B cell (primary cell): Measurements from ENCODE around the gene CASP2. TPM values are rescaled to one million over a fixed set of nuclear protein-coding genes. Genes with fewer than 3 reads are reported as not detected.

Experiments
- ATAC-seq: fragments of 200-7000 bp; cut with Tn5 transposase; one replicate; pipeline ENCODE4 v1.10.0; 2021; ENCODE audit warnings: low read depth, mild to moderate bottlenecking, moderate number of reproducible peaks, moderate library complexity
- CTCF ChIA-PET: fragments of 350-600 bp; sonication (Branson Sonifier 250); formaldehyde crosslinking; loops from one replicate; lab custom pipeline; 2021; ENCODE audit warnings: antibody characterized with exemption, inconsistent platforms; lab: Charles Lee
- POLR2A ChIA-PET: fragments of 350-600 bp; sonication (Branson Sonifier 250); formaldehyde crosslinking; loops from one replicate; lab custom pipeline; 2021; ENCODE audit warnings: antibody characterized with exemption; lab: Charles Lee
- DNase-seq: peaks from one replicate; pipeline ENCODE4 v3.0.0; 2013
- H2AFZ ChIP-seq: 2 replicates; pipeline ENCODE4 v1.6.1; 2012; ENCODE audit warnings: mild to moderate bottlenecking, low read depth, low read length; ENCODE audit not compliant: insufficient read depth, poor library complexity, severe bottlenecking
- H3K27ac ChIP-seq, 2 donors: 1 replicate in 1 of 2; 2 replicates in 1 of 2; pipeline ENCODE4 v1.5.1; 2012 to 2013; ENCODE audit warnings: low read length in 2 of 2, mild to moderate bottlenecking in 2 of 2, moderate library complexity in 1 of 2
- H3K27me3 ChIP-seq, 4 experiments: fragments of 200-600 bp in 1 of 4; sonication (generic) in 1 of 4; replicated peaks in 1 of 4; 1 replicate in 2 of 4; 2 replicates in 2 of 4; pipeline versions ENCODE4 v1.6.1 to v1.7.0; 2013 to 2016; ENCODE audit warnings: low read length in 3 of 4, mild to moderate bottlenecking in 2 of 4, mixed read lengths in 1 of 4, moderate library complexity in 1 of 4; ENCODE audit not compliant: insufficient read depth in 4 of 4, control insufficient read depth in 3 of 4; ENCODE audit errors: control extremely low read depth in 1 of 4
- H3K36me3 ChIP-seq, 2 experiments: replicated peaks in 1 of 2; 1 replicate in 1 of 2; 2 replicates in 1 of 2; pipeline versions ENCODE4 v1.6.1 to v1.7.1; 2013; ENCODE audit warnings: low read length in 1 of 2; ENCODE audit not compliant: insufficient read depth in 2 of 2, control insufficient read depth in 1 of 2; ENCODE audit errors: control extremely low read depth in 1 of 2, extremely low read depth in 1 of 2
- H3K4me1 ChIP-seq, 2 donors: fragments of 200-600 bp in 1 of 2; sonication (generic) in 1 of 2; 1 replicate in 1 of 2; 2 replicates in 1 of 2; pipeline versions ENCODE4 v1.5.1 to v1.6.1; 2013 to 2017; ENCODE audit warnings: low read length in 2 of 2; ENCODE audit not compliant: control insufficient read depth in 2 of 2, insufficient read depth in 2 of 2
- H3K4me2 ChIP-seq: replicated peaks from 2 replicates; pipeline ENCODE3; 2012; ENCODE audit warnings: mild to moderate bottlenecking, low read depth, low read length; ENCODE audit not compliant: poor library complexity, severe bottlenecking
- H3K4me3 ChIP-seq, 5 experiments: fragments of 200-600 bp in 1 of 5; sonication (generic) in 1 of 5; 1 replicate in 3 of 5; 2 replicates in 2 of 5; pipeline versions ENCODE4 v1.5.1 to v1.7.0; 2011 to 2016; ENCODE audit warnings: low read length in 4 of 5, mild to moderate bottlenecking in 4 of 5, low read depth in 2 of 5, control low read depth in 1 of 5, moderate library complexity in 1 of 5; ENCODE audit not compliant: insufficient read depth in 1 of 5; ENCODE audit errors: control extremely low read depth in 1 of 5, extremely low read depth in 1 of 5
- H3K79me2 ChIP-seq: fragments of 200-600 bp; sonication (generic); one replicate; pipeline ENCODE4 v1.6.0; 2016; ENCODE audit warnings: low read length; ENCODE audit not compliant: control insufficient read depth, insufficient read depth
- H3K9ac ChIP-seq: fragments of 200-600 bp; sonication (generic); 2 replicates; pipeline ENCODE4 v1.6.1; 2017; ENCODE audit warnings: mild to moderate bottlenecking, low read length, moderate library complexity
- H3K9me3 ChIP-seq, 3 donors: one replicate each; pipeline versions ENCODE4 v1.6.1 to v1.7.1; 2013; ENCODE audit warnings: low read length in 2 of 3; ENCODE audit not compliant: control insufficient read depth in 2 of 3, insufficient read depth in 1 of 3; ENCODE audit errors: control extremely low read depth in 1 of 3
- H4K20me1 ChIP-seq: 2 replicates; pipeline ENCODE4 v1.6.0; 2012; ENCODE audit warnings: mild to moderate bottlenecking, low read length; ENCODE audit not compliant: insufficient read depth, control insufficient read depth, poor library complexity, severe bottlenecking
- H3K27ac Mint-ChIP-seq: one replicate; pipeline ENCODE4 v1.8.0; 2021; ENCODE audit warnings: mixed read lengths
- H3K27me3 Mint-ChIP-seq: one replicate; pipeline ENCODE4 v1.8.0; 2021; ENCODE audit warnings: mixed read lengths
- H3K4me1 Mint-ChIP-seq: one replicate; pipeline ENCODE4 v1.8.0; 2021; ENCODE audit warnings: mixed read lengths
- H3K4me3 Mint-ChIP-seq: one replicate; pipeline ENCODE4 v1.8.0; 2021; ENCODE audit warnings: mixed read lengths
- H3K9me3 Mint-ChIP-seq: one replicate; pipeline ENCODE4 v1.8.0; 2022; ENCODE audit warnings: mixed read lengths; ENCODE audit not compliant: insufficient read depth
- CTCF ChIP-seq: fragments of 200-600 bp; IDR thresholded peaks from one replicate; pipeline ENCODE4 v1.8.0; 2022; ENCODE audit warnings: antibody characterized with exemption, mild to moderate bottlenecking
- EZH2 ChIP-seq: IDR thresholded peaks from 2 replicates; pipeline ENCODE4 v1.6.1; 2012; ENCODE audit warnings: borderline replicate concordance, low read depth, mild to moderate bottlenecking, moderate library complexity, low read length; ENCODE audit not compliant: insufficient read depth, poor library complexity, severe bottlenecking
- WGBS: methylation state at CpG from one replicate; pipeline ENCODE4 v1.1.5; 2013; ENCODE audit warnings: missing lambda C conversion rate; ENCODE audit not compliant: insufficient coverage; 5-methylcytosine and 5-hydroxymethylcytosine counted together
- intact Hi-C: fragments of 100-400 bp; cut with micrococcal nuclease; formaldehyde crosslinking; loops from one replicate; pipeline ENCODE4 v1.10.0; 2022
- polyA plus RNA-seq: library from polyadenylated mRNA; depleted of rRNA; stranded (reverse); fragments of >200 nt; gene quantifications from 2 replicates; pipeline ENCODE4 v1.2.3, GENCODE V29; 2012
- total RNA-seq, 2 donors: library from RNA; stranded (reverse); fragments of 120-200 nt in 1 of 2; gene quantifications; 1 replicate in 1 of 2; 2 replicates in 1 of 2; pipeline versions ENCODE4 v1.2.3 to v1.2.4, GENCODE V29; 2013 to 2022

Gene CASP2
- total and polyA plus RNA-seq, 2 donors (not counting 1 experiment from before 2014, with no cell fraction given): 29.2 to 66.5 TPM

- Histone ChIP-seq H3K9me3 (peaks cover 0 to 12% (median 0%) of the 10 kb centered on the region in 3 donors), H3K27me3 (peaks cover 0 to 3% (median 0%) of the 10 kb centered on the region in 4 experiments), H4K20me1 (no peaks in the 10 kb centered on the region), H3K4me2 (no peak overlapping the region), H3K27ac (no peak overlapping the region), H3K9ac (no peak overlapping the region), H2AFZ (no peak overlapping the region), H3K36me3 (no peaks in the 10 kb centered on the region), H3K4me3 (no peak overlapping the region), H3K79me2 (no peaks in the 10 kb centered on the region), H3K4me1 (peaks cover 13 to 22% of the 10 kb centered on the region in 2 donors)
- no peak for TF ChIP-seq CTCF
- no peak for TF ChIP-seq EZH2
- H3K4me1 Mint-ChIP-seq: peaks cover 32% of the 10 kb centered on the region
- no CpG with 5 or more reads among the region's 3 CpGs for WGBS
- DNase-seq: no peak
- CTCF ChIA-PET: no interaction called here
- H3K9me3 Mint-ChIP-seq: peaks cover 5% of the 10 kb centered on the region
- ATAC-seq: no peak
- intact Hi-C loops: no loop called here
- no peak overlapping the region for H3K4me3 Mint-ChIP-seq
- peaks cover 9% of the 10 kb centered on the region for H3K27me3 Mint-ChIP-seq
- POLR2A ChIA-PET: no interaction called here
- no peak overlapping the region for H3K27ac Mint-ChIP-seq
Measured at GRCh38 chr7:143245123-143245522, 43.0 kb upstream of the CASP2 start.

DNA sequence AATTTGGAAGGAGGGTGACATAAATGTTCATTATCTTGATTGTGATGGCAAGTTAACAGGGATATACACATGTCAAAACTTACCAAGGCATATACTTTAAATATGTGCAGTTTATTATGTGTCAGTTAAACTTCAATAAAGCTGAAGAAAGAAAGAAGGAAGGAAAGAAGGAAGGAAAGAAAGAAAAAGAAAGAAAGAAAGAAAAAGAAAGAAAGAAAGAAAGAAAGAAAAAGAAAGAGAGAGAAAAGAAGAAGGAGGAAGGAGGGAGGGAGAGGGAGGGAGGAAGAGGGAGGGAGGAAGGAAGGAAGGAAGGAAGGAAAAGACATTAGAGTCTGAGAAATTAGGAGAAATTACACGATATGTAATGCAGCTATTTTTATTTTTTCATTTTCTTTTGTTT is 40.8 kb upstream of the CASP2 start:
- ChIA-PET CTCF (interaction anchor here (0.6 to 0.8 kb wide), 3 partner anchors 9 to 169 kb away, joined by 3 to 4 read pairs (median 3); no protein-coding TSS in a partner anchor), POLR2A (no interaction called here)
- Histone ChIP-seq H3K27me3 (no peaks in the 10 kb centered on the region), H4K20me1 (no peaks in the 10 kb centered on the region), H3K4me1 (peaks cover 21 to 41% of the 10 kb centered on the region in 2 donors), H3K27ac (no peak overlapping the region), H3K9ac (no peak overlapping the region), H3K36me3 (no peaks in the 10 kb centered on the region), H3K79me2 (no peaks in the 10 kb centered on the region), H3K4me3 (no peak overlapping the region), H2AFZ (no peak overlapping the region), H3K9me3 (peaks cover 0 to 12% (median 0%) of the 10 kb centered on the region in 3 donors), H3K4me2 (no peak overlapping the region)
- no peak for DNase-seq
- ATAC-seq: no peak
- peaks cover 47% of the 10 kb centered on the region for H3K4me1 Mint-ChIP-seq
- no peak overlapping the region for H3K4me3 Mint-ChIP-seq
- TF ChIP-seq EZH2 (no peak), CTCF (no peak)
- peaks cover 5% of the 10 kb centered on the region for H3K9me3 Mint-ChIP-seq
- no CpG with 5 or more reads among the region's 1 CpG for WGBS
- peaks cover 2% of the 10 kb centered on the region for H3K27me3 Mint-ChIP-seq
- no peak overlapping the region for H3K27ac Mint-ChIP-seq
- intact Hi-C loops: no loop called here
